ENCODE results near the gene TEAD4.

GRCh38 chr12:2963760-2964292 lies 4.6 kb downstream of the TEAD4 start:
- no peak for TF ChIP-seq CTCF (IDR thresholded peaks at IDR 0.05)
- TF ChIP-seq POLR2A (IDR thresholded peaks at IDR 0.05): no peak

Measured in thyroid gland (tissue), 4 donors.